Breast epithelium (tissue), 4 donors: ENCODE measurements around the gene MTARC1. TPM values are rescaled to one million over a fixed set of nuclear protein-coding genes. Genes with fewer than 3 reads are reported as not detected.

Experiments
- DNase-seq, 2 donors: peaks; one replicate each; pipeline ENCODE4 v3.0.0-alpha.2; 2019; ENCODE audit warnings: low spot score in 2 of 2
- H3K27ac ChIP-seq, 2 donors: fragments of 200-600 bp; sonication (generic) in 1 of 2; one replicate each; pipeline ENCODE4 v1.5.1; 2016 to 2019; ENCODE audit warnings: mild to moderate bottlenecking in 1 of 2
- H3K27me3 ChIP-seq, 2 donors: fragments of 200-600 bp; sonication (generic) in 1 of 2; one replicate each; pipeline versions ENCODE4 v1.5.1 to v1.6.0; 2017 to 2019; ENCODE audit warnings: control low read depth in 1 of 2, mild to moderate bottlenecking in 1 of 2
- H3K36me3 ChIP-seq: fragments of 200-600 bp; one replicate; pipeline ENCODE4 v1.5.1; 2019
- H3K4me1 ChIP-seq, 2 donors: fragments of 200-600 bp; sonication (generic); one replicate each; pipeline ENCODE4 v1.5.1; 2016 to 2019; ENCODE audit warnings: control low read depth in 1 of 2
- H3K4me3 ChIP-seq, 3 donors: fragments of 200-600 bp; sonication (generic); 1 replicate in 2 of 3; 2 replicates in 1 of 3; pipeline ENCODE4 v1.5.1; 2016 to 2019; ENCODE audit warnings: mild to moderate bottlenecking in 3 of 3, moderate library complexity in 2 of 3
- H3K9me3 ChIP-seq, 2 donors: fragments of 200-600 bp; sonication (generic) in 1 of 2; one replicate each; pipeline ENCODE4 v1.5.1; 2016 to 2019; ENCODE audit warnings: control low read depth in 1 of 2
- POLR2A ChIP-seq: fragments of 450-650 bp; IDR thresholded peaks from one replicate; pipeline ENCODE4 v1.6.1; 2016; ENCODE audit warnings: antibody characterized with exemption, mild to moderate bottlenecking, moderate library complexity
- POLR2AphosphoS5 ChIP-seq, 3 donors: sonication (generic); formaldehyde crosslinking; IDR thresholded peaks; one replicate each; pipeline ENCODE4 v1.6.1; 2017; ENCODE audit warnings: antibody characterized with exemption in 3 of 3
- intact Hi-C: fragments of 100-400 bp; cut with DNase I; formaldehyde crosslinking; loops from one replicate; pipeline ENCODE4 v1.15.1; 2023; ENCODE audit warnings: low total_unique reads
- total RNA-seq, 3 donors: library from RNA; depleted of rRNA; stranded (reverse); fragments of >200 nt; gene quantifications; one replicate each; pipeline ENCODE4 v1.1.0, GENCODE V29; 2016
- TF ChIP-seq, protein P1 (sequence below), 3 donors: fragments of 450-650 bp; IDR thresholded peaks; one replicate each; pipeline ENCODE4 v1.5.1; 2016 to 2017; ENCODE audit warnings: antibody characterized with exemption in 3 of 3, mild to moderate bottlenecking in 3 of 3, moderate library complexity in 3 of 3

Gene MTARC1
- total RNA-seq, 3 donors from 2014 or later = 32.1 to 133 (median 47.9) TPM

GRCh38 chr1:220754212-220754917, 32.3 kb upstream of the MTARC1 start:
- no peaks in the 10 kb centered on the region for H3K36me3 ChIP-seq
- no peaks in the 10 kb centered on the region for H3K9me3 ChIP-seq
- no peak overlapping the region for H3K4me3 ChIP-seq
- DNase-seq = no peak
- no peaks in the 10 kb centered on the region for H3K4me1 ChIP-seq
- no peak overlapping the region for H3K27ac ChIP-seq
- intact Hi-C loops = loop anchor here (10.0 kb wide), 1 partner anchor 1980 kb away; the partner anchor contains the start of gene FAM177B
- TF ChIP-seq, protein P1, sequence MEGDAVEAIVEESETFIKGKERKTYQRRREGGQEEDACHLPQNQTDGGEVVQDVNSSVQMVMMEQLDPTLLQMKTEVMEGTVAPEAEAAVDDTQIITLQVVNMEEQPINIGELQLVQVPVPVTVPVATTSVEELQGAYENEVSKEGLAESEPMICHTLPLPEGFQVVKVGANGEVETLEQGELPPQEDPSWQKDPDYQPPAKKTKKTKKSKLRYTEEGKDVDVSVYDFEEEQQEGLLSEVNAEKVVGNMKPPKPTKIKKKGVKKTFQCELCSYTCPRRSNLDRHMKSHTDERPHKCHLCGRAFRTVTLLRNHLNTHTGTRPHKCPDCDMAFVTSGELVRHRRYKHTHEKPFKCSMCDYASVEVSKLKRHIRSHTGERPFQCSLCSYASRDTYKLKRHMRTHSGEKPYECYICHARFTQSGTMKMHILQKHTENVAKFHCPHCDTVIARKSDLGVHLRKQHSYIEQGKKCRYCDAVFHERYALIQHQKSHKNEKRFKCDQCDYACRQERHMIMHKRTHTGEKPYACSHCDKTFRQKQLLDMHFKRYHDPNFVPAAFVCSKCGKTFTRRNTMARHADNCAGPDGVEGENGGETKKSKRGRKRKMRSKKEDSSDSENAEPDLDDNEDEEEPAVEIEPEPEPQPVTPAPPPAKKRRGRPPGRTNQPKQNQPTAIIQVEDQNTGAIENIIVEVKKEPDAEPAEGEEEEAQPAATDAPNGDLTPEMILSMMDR (IDR thresholded peaks at IDR 0.05) = no peak
- TF ChIP-seq POLR2A = no peak
- TF ChIP-seq POLR2AphosphoS5 (IDR thresholded peaks at IDR 0.05) = no peak
- H3K27me3 ChIP-seq = no peaks in the 10 kb centered on the region

DNA sequence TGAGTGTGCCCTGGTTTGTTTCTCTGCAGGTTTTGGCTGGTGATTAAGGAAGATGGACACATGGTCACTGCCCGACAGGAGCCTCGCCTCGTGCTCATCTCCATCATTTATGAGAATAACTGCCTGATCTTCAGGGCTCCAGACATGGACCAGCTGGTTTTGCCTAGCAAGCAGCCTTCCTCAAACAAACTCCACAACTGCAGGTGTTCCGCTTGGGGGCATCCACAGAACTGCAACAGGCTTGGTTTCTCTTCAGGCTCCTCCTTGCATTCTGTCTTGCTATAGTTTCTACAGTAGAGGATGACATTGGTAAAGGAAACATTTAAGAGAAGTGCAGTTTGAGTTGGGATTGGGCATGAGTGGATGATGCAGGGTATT, 31.8 kb upstream of the MTARC1 start:
- intact Hi-C loops = loop anchor here (10.0 kb wide), 1 partner anchor 1980 kb away; the partner anchor contains the start of gene FAM177B
- Histone ChIP-seq H3K27ac (no peak overlapping the region), H3K4me3 (no peak overlapping the region), H3K9me3 (no peaks in the 10 kb centered on the region), H3K36me3 (no peaks in the 10 kb centered on the region), H3K27me3 (no peaks in the 10 kb centered on the region), H3K4me1 (no peaks in the 10 kb centered on the region)
- no peak for TF ChIP-seq POLR2A
- no peak for TF ChIP-seq POLR2AphosphoS5 (IDR thresholded peaks at IDR 0.05)
- TF ChIP-seq, protein P1 (IDR thresholded peaks at IDR 0.05) = no peak
- DNase-seq = no peak

GRCh38 chr1:220755309-220755708, 31.4 kb upstream of the MTARC1 start:
- TF ChIP-seq POLR2A (no peak), POLR2AphosphoS5 (IDR thresholded peaks at IDR 0.05) (no peak)
- TF ChIP-seq, protein P1 (IDR thresholded peaks at IDR 0.05) = no peak
- Histone ChIP-seq H3K27me3 (no peaks in the 10 kb centered on the region), H3K27ac (no peak overlapping the region), H3K4me3 (no peak overlapping the region), H3K36me3 (no peaks in the 10 kb centered on the region), H3K9me3 (no peaks in the 10 kb centered on the region), H3K4me1 (no peaks in the 10 kb centered on the region)
- no peak for DNase-seq
- intact Hi-C loops = loop anchor here (10.0 kb wide), 1 partner anchor 1979 kb away; the partner anchor contains the start of gene FAM177B

DNA sequence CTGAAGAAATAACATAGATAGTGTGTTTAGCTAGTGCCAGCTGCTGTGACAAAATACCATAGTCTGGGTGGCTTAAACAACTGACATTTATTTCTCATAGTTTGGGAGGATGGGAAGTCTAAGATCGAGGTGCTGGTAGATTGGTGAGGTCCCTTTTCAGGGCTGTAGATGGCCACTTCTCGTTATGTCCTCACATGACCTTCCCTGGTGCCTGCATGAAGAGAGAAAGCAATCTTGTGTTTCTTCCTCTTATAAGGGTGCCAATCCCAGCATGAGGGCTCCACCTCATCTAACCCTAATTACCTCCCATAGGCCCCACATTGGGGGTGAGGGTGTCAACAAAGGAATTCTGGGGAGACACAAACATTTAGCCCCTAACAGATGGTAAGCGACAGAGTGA, 29.3 kb upstream of the MTARC1 start:
- no peak for DNase-seq
- Histone ChIP-seq H3K4me3 (no peak overlapping the region), H3K27me3 (no peaks in the 10 kb centered on the region), H3K4me1 (no peaks in the 10 kb centered on the region), H3K27ac (no peak overlapping the region), H3K36me3 (no peaks in the 10 kb centered on the region), H3K9me3 (no peaks in the 10 kb centered on the region)
- intact Hi-C loops = loop anchor here (1.0 to 10.0 kb wide), 2 partner anchors 16 to 1977 kb away; partner anchors contain the start of gene FAM177B
- TF ChIP-seq, protein P1 (IDR thresholded peaks at IDR 0.05) = no peak
- TF ChIP-seq POLR2A (no peak), POLR2AphosphoS5 (IDR thresholded peaks at IDR 0.05) (no peak)

- H3K27me3 ChIP-seq = no peaks in the 10 kb centered on the region
- H3K36me3 ChIP-seq = no peaks in the 10 kb centered on the region
- TF ChIP-seq POLR2A (no peak), POLR2AphosphoS5 (IDR thresholded peaks at IDR 0.05) (no peak)
- TF ChIP-seq, protein P1 (IDR thresholded peaks at IDR 0.05) = no peak
- no peaks in the 10 kb centered on the region for H3K9me3 ChIP-seq
- no peak for DNase-seq
- no peak overlapping the region for H3K27ac ChIP-seq
- no peaks in the 10 kb centered on the region for H3K4me1 ChIP-seq
- intact Hi-C loops = loop anchor here (10.0 kb wide), 1 partner anchor 1976 kb away; the partner anchor contains the start of gene FAM177B
- no peak overlapping the region for H3K4me3 ChIP-seq
These were observed 27.6 kb upstream of the MTARC1 start for GRCh38 chr1:220759147-220759546.
